ENCODE results near the gene EPHB2. TPM values are rescaled to one million over a fixed set of nuclear protein-coding genes. Genes with fewer than 3 reads are reported as not detected.

Gene EPHB2
- total and polyA plus RNA-seq, 8 donors = 0.13 to 88.1 (median 2.6) TPM; not detected in 1

DNA sequence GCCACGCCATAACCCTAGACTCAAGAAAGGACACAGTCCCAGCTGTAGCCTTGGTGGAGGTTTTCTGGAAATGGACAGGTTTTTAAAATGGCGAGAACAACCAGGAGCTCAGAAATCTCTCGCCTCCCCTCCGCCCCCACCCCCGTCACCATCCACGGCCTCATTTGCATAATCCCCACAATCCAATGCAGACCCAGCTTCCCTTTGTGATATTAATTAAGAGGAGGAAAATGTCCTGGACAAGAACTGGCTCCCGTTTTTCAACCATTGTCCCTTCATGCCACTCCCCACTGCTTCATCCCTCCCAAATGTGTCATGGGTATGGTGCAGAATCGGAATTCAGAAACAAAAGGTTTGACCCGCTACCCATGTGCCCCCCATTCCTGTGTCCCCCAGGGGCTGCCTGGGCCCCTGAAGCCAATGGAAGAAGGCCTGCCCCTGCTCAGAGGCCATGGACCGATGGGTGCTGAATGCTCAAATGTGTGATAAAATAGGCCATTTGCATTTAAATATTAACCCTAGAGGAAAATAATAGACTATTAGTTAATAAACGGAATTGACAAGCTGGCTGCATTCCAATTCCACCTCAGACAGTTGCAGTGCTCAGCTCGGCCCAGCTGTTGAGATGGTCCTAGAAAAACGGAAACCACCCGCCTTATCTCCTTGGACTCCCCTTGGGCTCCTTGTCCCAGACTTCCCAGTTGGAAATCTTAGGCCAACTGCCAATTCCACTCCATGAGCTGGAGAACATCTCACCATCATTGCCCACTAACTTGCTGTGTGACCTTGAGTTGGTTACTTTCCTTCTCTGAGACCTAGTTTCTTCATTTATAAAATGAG is 10.7 kb upstream of the EPHB2 start:
- 69 to 75% (median 73%) methylated on average over 14 of the region's 14 CpGs for WGBS, 5 donors
- Histone ChIP-seq H3K27ac (no peak overlapping the region), H3K4me1 (peaks cover 0 to 11% (median 6%) of the 10 kb centered on the region in 4 donors), H3K4me3 (no peak overlapping the region), H3K27me3 (peaks cover 0 to 7% (median 0%) of the 10 kb centered on the region in 3 donors), H3K36me3 (no peaks in the 10 kb centered on the region), H3K9me3 (no peaks in the 10 kb centered on the region)
- intact Hi-C loops (cut with DNase I; ENCODE audit: low total_unique reads) = loop anchor here (10.0 kb wide), 1 partner anchor 265 kb away; no protein-coding TSS in a partner anchor
- no peak for DNase-seq
- TF ChIP-seq EP300 (IDR thresholded peaks at IDR 0.05) (no peak), POLR2AphosphoS5 (IDR thresholded peaks at IDR 0.05) (no peak), POLR2A (IDR thresholded peaks at IDR 0.05) (no peak)
- TF ChIP-seq, protein P1, sequence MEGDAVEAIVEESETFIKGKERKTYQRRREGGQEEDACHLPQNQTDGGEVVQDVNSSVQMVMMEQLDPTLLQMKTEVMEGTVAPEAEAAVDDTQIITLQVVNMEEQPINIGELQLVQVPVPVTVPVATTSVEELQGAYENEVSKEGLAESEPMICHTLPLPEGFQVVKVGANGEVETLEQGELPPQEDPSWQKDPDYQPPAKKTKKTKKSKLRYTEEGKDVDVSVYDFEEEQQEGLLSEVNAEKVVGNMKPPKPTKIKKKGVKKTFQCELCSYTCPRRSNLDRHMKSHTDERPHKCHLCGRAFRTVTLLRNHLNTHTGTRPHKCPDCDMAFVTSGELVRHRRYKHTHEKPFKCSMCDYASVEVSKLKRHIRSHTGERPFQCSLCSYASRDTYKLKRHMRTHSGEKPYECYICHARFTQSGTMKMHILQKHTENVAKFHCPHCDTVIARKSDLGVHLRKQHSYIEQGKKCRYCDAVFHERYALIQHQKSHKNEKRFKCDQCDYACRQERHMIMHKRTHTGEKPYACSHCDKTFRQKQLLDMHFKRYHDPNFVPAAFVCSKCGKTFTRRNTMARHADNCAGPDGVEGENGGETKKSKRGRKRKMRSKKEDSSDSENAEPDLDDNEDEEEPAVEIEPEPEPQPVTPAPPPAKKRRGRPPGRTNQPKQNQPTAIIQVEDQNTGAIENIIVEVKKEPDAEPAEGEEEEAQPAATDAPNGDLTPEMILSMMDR (IDR thresholded peaks at IDR 0.05) = no peak

DNA sequence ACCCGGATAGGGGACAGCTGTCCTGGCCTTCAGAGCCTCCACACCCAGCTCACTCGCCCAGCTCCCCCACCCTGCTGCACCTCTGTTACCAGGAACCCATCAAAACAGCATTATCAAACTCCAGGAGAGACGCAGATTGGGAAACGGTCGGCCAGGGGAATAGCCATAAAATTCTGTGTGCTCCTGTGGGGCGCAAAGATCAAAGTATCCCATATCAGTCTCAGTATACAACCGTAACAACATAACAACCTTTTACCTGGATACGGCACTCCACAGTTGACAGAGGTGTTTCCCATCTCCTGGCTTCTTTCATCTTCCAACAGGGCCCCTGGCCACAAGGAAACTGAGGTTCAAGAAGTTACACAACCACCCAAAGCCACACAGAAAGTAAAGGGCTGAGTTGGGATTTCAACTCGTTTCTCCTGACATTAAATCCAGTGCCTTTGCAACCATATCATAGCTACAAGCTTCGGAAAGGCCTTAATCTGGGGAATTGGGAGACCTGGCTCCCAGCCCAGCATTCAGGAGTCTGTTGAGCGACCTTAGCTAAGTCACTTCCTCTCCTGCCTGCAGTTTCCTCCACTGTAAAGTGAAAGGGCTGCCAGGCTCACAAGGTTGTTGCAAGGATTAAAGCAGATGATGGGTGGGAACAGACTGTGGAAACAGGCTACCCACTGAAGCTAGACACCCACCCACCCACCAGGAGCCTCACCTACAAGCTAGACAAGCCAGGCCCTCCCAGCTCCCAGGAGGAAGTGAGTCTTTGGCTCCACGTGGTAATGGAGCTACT is 8.1 kb upstream of the EPHB2 start:
- H3K27ac ChIP-seq = peak overlapping the region in 1 of 5 donors; percentile 8
- no peaks in the 10 kb centered on the region for H3K36me3 ChIP-seq
- no peaks in the 10 kb centered on the region for H3K27me3 ChIP-seq
- no peak overlapping the region for H3K4me3 ChIP-seq
- intact Hi-C loops (cut with DNase I; ENCODE audit: low total_unique reads) = loop anchor here (10.0 kb wide), 1 partner anchor 262 kb away; no protein-coding TSS in a partner anchor
- no peaks in the 10 kb centered on the region for H3K9me3 ChIP-seq
- TF ChIP-seq, protein P1 (IDR thresholded peaks at IDR 0.05) = no peak
- 22 to 46% (median 39%) methylated on average over 12 of the region's 12 CpGs for WGBS, 5 donors
- peak; percentile 43 to 83 for DNase-seq
- H3K4me1 ChIP-seq = peaks cover 0 to 11% (median 6%) of the 10 kb centered on the region in 4 donors

DNA sequence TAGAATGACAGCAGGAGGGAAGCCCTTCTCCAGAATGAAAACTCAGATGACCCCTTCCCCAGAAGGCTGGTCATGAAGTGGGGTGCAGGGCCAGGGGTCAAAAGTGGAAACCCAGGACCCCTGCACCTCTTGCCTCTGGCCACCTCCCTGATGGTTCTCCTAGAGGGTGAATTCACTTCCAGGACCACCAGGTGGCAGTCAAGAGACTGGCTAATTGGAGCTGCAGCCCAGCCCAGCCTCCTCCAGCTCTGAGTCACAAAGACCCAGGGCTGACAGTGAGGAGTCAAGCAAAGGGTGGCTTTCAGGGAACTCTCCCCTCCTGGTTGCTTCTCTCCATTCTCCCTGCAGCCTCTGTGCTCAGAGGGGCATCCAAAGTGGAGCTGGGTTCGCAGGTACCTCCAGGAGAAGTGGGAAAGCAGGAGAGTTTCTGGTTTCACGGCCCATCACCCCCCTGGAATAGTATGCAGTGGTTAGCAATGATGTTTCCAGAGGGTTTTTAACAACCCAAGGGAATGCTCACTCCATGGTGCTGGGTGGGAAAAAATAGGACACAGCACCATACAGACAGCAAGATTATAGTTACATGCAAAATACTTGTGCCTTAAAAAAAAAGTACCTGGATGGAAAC is 6.1 kb upstream of the EPHB2 start:
- H3K36me3 ChIP-seq = no peaks in the 10 kb centered on the region
- intact Hi-C loops (cut with DNase I; ENCODE audit: low total_unique reads) = loop anchor here (10.0 kb wide), 1 partner anchor 260 kb away; no protein-coding TSS in a partner anchor

More for the DNA sequence above, 6.1 kb upstream of the EPHB2 start:
- 59 to 79% (median 67%) methylated on average over 2 of the region's 2 CpGs for WGBS, 5 donors
- Histone ChIP-seq H3K9me3 (no peaks in the 10 kb centered on the region), H3K4me3 (no peak overlapping the region), H3K27ac (no peak overlapping the region), H3K4me1 (peaks cover 0 to 11% (median 6%) of the 10 kb centered on the region in 4 donors), H3K27me3 (peaks cover 0 to 8% (median 7%) of the 10 kb centered on the region in 3 donors)
- peak; percentile 85 to 95 for DNase-seq
- TF ChIP-seq, protein P1 (IDR thresholded peaks at IDR 0.05) = peak in 5 of 7 experiments; percentile 79 to 87 (median 82)
- TF ChIP-seq POLR2A (IDR thresholded peaks at IDR 0.05) = no peak
